Smooth muscle cell (in vitro differentiated cells): ENCODE results near the gene EOLA1. TPM values are rescaled to one million over a fixed set of nuclear protein-coding genes. Genes with fewer than 3 reads are reported as not detected.
A peak's percentile ranks its signal among the peaks of the same experiment; 100 is the strongest.
"Not testable (repeated sequence)": the region's sequence is repeated elsewhere in the genome, so short reads cannot be mapped to it uniquely, and the experiment has no call there.

ENCODE experiments used
- DNase-seq: peaks from one replicate; lab custom pipeline; 2025; ENCODE audit not compliant: unreplicated experiment; lab: John Stamatoyannopoulos, UW
- H2AFZ ChIP-seq: fragments of 200-600 bp; sonication (generic); 2 replicates; pipeline ENCODE4 v1.6.0; 2016; ENCODE audit warnings: antibody characterized with exemption, low read depth, mild to moderate bottlenecking
- H3F3A ChIP-seq: fragments of 200-600 bp; sonication (generic); 2 replicates; pipeline ENCODE4 v1.6.0; 2017; ENCODE audit warnings: antibody characterized with exemption, low read depth
- H3K27ac ChIP-seq: fragments of 200-600 bp; sonication (generic); 2 replicates; pipeline ENCODE4 v1.5.1; 2016; ENCODE audit warnings: low read depth, mild to moderate bottlenecking
- H3K27me3 ChIP-seq: fragments of 200-600 bp; sonication (generic); 2 replicates; pipeline ENCODE4 v1.6.1; 2016; ENCODE audit warnings: low read depth, mild to moderate bottlenecking
- H3K36me3 ChIP-seq: fragments of 200-600 bp; sonication (generic); 2 replicates; pipeline ENCODE4 v1.5.1; 2016; ENCODE audit warnings: low read depth
- H3K4me1 ChIP-seq: fragments of 200-600 bp; sonication (generic); 2 replicates; pipeline ENCODE4 v1.5.1; 2016; ENCODE audit warnings: low read depth
- H3K4me2 ChIP-seq: fragments of 200-600 bp; sonication (generic); 2 replicates; pipeline ENCODE4 v1.6.0; 2016; ENCODE audit warnings: mild to moderate bottlenecking
- H3K4me3 ChIP-seq: fragments of 200-600 bp; sonication (generic); 2 replicates; pipeline ENCODE4 v1.5.1; 2016; ENCODE audit warnings: mild to moderate bottlenecking
- H3K79me2 ChIP-seq: fragments of 200-600 bp; sonication (generic); 2 replicates; pipeline ENCODE4 v1.6.0; 2016; ENCODE audit warnings: low read depth, mild to moderate bottlenecking
- H3K9ac ChIP-seq: fragments of 200-600 bp; sonication (generic); 2 replicates; pipeline ENCODE4 v1.6.0; 2016; ENCODE audit warnings: low read depth
- H3K9me3 ChIP-seq: fragments of 200-600 bp; sonication (generic); replicated peaks from 2 replicates; pipeline ENCODE4 v1.5.1; 2016; ENCODE audit warnings: low read depth
- H4K20me1 ChIP-seq: fragments of 200-600 bp; sonication (generic); 2 replicates; pipeline ENCODE4 v1.6.0; 2016; ENCODE audit warnings: low read depth
- CTCF ChIP-seq: fragments of 200-600 bp; sonication (generic); IDR thresholded peaks from 2 replicates; pipeline ENCODE4 v1.5.1; 2017; ENCODE audit warnings: borderline replicate concordance, mild to moderate bottlenecking, antibody characterized with exemption; ENCODE audit not compliant: insufficient read depth, poor library complexity, severe bottlenecking
- WGBS: methylation state at CpG from one replicate; pipeline ENCODE4 v1.1.7; 2016; ENCODE audit warnings: low lambda C conversion rate; 5-methylcytosine and 5-hydroxymethylcytosine counted together
- polyA plus RNA-seq: library from polyadenylated mRNA; unstranded; fragments of >200 nt; fragmentation: Nextera tagmentation; extraction: Ambion mirVana; gene quantifications from 2 replicates; pipeline ENCODE4 v1.2.1, GENCODE V29; 2016
- total RNA-seq: library from RNA; depleted of rRNA; stranded (reverse); fragments of >200 nt; gene quantifications from 2 replicates; pipeline ENCODE4 v1.2.3, GENCODE V29; 2014

EOLA1 gene
- total and polyA plus RNA-seq, 2 experiments from 2014 or later = 9.6 to 15.9 TPM

GRCh38 chrX:149545545-149546543 lies 5.0 kb downstream of the EOLA1 start:
- not testable (repeated sequence) for H3K79me2 ChIP-seq, H3K4me3 ChIP-seq, H3K9ac ChIP-seq, H3K27me3 ChIP-seq, H3K36me3 ChIP-seq, H3F3A ChIP-seq, H3K27ac ChIP-seq, H3K4me1 ChIP-seq, H3K9me3 ChIP-seq, H3K4me2 ChIP-seq, DNase-seq, H2AFZ ChIP-seq, H4K20me1 ChIP-seq
- TF ChIP-seq CTCF = peak; percentile 14
- WGBS = 82% methylated on average over 19 of the region's 29 CpGs

DNA sequence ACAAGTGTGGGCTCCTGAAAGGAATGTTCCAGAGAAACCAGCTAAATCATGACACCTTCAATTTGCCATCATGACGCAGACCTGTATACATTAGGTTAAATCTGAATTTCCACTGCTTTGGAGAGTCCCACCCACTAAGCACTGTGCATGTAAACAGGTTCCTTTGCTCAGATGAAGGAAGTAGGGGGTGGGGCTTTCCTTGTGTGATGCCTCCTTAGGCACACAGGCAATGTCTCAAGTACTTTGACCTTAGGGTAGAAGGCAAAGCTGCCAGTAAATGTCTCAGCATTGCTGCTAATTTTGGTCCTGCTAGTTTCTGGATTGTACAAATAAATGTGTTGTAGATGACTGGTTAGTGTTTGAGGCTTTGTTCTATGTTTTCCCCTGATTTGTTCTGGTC lies 6.2 kb downstream of the EOLA1 start:
- H4K20me1 ChIP-seq, H2AFZ ChIP-seq, H3F3A ChIP-seq, H3K4me1 ChIP-seq, H3K27ac ChIP-seq, DNase-seq, H3K27me3 ChIP-seq, H3K9ac ChIP-seq, H3K9me3 ChIP-seq, H3K79me2 ChIP-seq, H3K4me3 ChIP-seq, H3K4me2 ChIP-seq, H3K36me3 ChIP-seq: not testable (repeated sequence)
- WGBS = 88% methylated on average over 1 of the region's 1 CpG

DNA sequence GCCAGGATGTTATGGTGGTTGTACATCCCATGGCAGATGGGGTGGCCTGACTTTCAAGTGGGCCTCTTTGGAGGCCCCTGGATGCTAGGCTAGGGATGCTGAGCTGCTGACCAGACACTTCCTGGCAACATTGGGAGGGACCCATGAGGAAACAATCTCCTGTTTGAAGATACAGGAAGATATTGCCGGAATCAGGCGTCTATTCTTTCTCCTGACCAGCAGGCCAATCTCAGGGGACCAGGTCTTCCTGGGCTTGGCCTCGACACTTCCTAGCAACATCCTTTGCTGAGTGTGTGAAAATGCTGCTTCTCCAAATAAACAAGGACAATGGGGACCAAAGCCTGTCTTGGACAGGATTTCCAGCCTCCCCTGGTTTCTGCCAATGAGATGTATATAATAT lies 7.0 kb downstream of the EOLA1 start:
- H3K4me1 ChIP-seq, H3K4me3 ChIP-seq: not testable (repeated sequence)
- WGBS = 86% methylated on average over 1 of the region's 3 CpGs

GRCh38 chrX:149549701-149550100 lies 8.9 kb downstream of the EOLA1 start, which contains the start of gene HSFX3:
Gene HSFX3, minus strand, starts transcription at chrX:149549924. Its CDS starts 72 bp downstream, at chrX:149549852.
- not testable (repeated sequence) for H3F3A ChIP-seq, H2AFZ ChIP-seq, H3K4me1 ChIP-seq, H3K79me2 ChIP-seq, H3K4me2 ChIP-seq, DNase-seq, H3K4me3 ChIP-seq, H3K27me3 ChIP-seq, H3K36me3 ChIP-seq, H3K27ac ChIP-seq, H3K9me3 ChIP-seq, H4K20me1 ChIP-seq, H3K9ac ChIP-seq
- WGBS = 77% methylated on average over 2 of the region's 6 CpGs

More for the DNA sequence above, 7.0 kb downstream of the EOLA1 start:
- not testable (repeated sequence) for H4K20me1 ChIP-seq, H3K36me3 ChIP-seq, H2AFZ ChIP-seq, H3F3A ChIP-seq, H3K27ac ChIP-seq, H3K79me2 ChIP-seq, DNase-seq, H3K9me3 ChIP-seq, H3K4me2 ChIP-seq, H3K9ac ChIP-seq, H3K27me3 ChIP-seq

DNA sequence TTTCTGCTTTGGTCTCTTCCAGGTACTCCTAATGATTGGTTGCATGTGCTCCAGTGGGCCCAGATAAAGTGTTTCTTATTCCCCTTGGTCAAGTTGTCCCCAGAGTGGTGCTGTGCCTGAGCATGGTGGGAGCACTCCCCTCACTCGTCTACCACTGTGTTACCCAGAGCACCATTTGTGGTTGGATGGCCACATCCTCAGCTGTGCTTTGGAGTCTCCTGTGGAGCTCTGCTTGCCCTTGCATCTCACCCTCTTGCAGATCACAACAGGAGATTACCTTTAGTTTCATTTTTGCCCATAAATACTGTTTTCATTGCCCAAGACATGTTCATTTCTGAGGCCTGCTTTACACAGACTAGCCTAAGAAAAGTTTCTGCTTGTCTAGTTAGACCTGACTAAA lies 9.6 kb downstream of the EOLA1 start:
- H3K36me3 ChIP-seq, H3K4me1 ChIP-seq, H3K79me2 ChIP-seq, DNase-seq, H3K27me3 ChIP-seq, H3K9ac ChIP-seq, H3F3A ChIP-seq, H3K4me3 ChIP-seq, H2AFZ ChIP-seq, H3K4me2 ChIP-seq, H3K27ac ChIP-seq, H4K20me1 ChIP-seq, H3K9me3 ChIP-seq: not testable (repeated sequence)
- WGBS = 91% methylated on average over 1 of the region's 1 CpG

GRCh38 chrX:149551245-149551938 lies 10.6 kb downstream of the EOLA1 start:
- H3K4me3 ChIP-seq, H3K79me2 ChIP-seq, H3K27ac ChIP-seq, H3K4me1 ChIP-seq, H4K20me1 ChIP-seq, H3K4me2 ChIP-seq, H3F3A ChIP-seq, H2AFZ ChIP-seq, H3K9ac ChIP-seq, H3K36me3 ChIP-seq, H3K27me3 ChIP-seq, DNase-seq, H3K9me3 ChIP-seq: not testable (repeated sequence)
- WGBS = no CpG with 5 or more reads among the region's 4 CpGs

- not testable (repeated sequence) for H3K27me3 ChIP-seq, DNase-seq, H2AFZ ChIP-seq, H3K27ac ChIP-seq, H3K4me1 ChIP-seq, H4K20me1 ChIP-seq, H3K9ac ChIP-seq, H3K4me3 ChIP-seq, H3F3A ChIP-seq, H3K4me2 ChIP-seq, H3K79me2 ChIP-seq, H3K9me3 ChIP-seq, H3K36me3 ChIP-seq
- WGBS = 86% methylated on average over 2 of the region's 6 CpGs
Observed at GRCh38 chrX:149551939-149552248, 11.1 kb downstream of the EOLA1 start.
